ENCODE data around the gene FGFR2.

Gene FGFR2

DNA sequence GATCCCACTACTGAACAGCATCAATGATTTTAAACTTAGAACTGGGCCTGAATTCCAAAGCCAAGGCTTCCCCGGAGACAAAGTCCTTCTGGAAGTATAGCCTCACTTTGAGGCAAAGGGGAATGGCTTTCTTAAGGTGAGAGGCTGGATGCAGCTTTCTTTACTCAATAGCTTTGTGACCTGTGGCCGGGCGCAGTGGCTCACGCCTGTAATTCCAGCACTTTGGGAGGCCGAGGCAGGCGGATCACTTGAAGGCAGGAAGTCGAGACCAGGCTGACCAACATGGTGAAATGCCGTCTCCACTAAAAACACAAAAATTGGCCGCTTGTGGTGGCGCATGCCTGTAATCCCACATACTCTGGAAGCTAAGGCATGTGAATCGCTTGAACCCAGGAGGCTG lies 3.2 kb upstream of the FGFR2 start:
- no peak for DNase-seq (ENCODE audit: low read depth)
- H3K4me3 ChIP-seq (ENCODE audit: low read depth, low read length): no peak overlapping the region
- TF ChIP-seq, protein P1, sequence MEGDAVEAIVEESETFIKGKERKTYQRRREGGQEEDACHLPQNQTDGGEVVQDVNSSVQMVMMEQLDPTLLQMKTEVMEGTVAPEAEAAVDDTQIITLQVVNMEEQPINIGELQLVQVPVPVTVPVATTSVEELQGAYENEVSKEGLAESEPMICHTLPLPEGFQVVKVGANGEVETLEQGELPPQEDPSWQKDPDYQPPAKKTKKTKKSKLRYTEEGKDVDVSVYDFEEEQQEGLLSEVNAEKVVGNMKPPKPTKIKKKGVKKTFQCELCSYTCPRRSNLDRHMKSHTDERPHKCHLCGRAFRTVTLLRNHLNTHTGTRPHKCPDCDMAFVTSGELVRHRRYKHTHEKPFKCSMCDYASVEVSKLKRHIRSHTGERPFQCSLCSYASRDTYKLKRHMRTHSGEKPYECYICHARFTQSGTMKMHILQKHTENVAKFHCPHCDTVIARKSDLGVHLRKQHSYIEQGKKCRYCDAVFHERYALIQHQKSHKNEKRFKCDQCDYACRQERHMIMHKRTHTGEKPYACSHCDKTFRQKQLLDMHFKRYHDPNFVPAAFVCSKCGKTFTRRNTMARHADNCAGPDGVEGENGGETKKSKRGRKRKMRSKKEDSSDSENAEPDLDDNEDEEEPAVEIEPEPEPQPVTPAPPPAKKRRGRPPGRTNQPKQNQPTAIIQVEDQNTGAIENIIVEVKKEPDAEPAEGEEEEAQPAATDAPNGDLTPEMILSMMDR (IDR thresholded peaks at IDR 0.05; ENCODE audit: low read depth, low read length, missing control alignments): no peak

DNA sequence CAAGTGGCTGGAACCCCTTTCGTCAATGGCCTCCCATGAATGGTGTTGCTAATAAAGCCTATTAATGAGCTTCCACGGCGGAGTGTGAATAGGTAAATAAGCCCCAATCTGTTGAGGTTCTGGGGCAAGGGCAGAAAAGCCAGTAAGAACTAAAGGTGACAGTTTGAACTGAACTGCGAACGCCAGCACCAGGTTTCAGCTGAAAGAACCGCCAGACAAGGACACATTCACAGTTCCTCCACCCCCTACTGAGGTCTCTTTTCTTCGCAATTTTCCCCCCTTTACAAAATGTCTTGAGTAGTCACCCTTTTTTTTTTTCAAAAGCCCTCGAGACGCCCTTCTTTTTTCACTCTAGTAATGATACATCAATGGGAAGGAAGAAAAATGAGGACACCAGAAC lies 2.4 kb upstream of the FGFR2 start:
- no peak overlapping the region for H3K4me3 ChIP-seq (ENCODE audit: low read depth, low read length)
- no peak for DNase-seq (ENCODE audit: low read depth)
- TF ChIP-seq, protein P1 (IDR thresholded peaks at IDR 0.05; ENCODE audit: low read depth, low read length, missing control alignments): no peak

DNA sequence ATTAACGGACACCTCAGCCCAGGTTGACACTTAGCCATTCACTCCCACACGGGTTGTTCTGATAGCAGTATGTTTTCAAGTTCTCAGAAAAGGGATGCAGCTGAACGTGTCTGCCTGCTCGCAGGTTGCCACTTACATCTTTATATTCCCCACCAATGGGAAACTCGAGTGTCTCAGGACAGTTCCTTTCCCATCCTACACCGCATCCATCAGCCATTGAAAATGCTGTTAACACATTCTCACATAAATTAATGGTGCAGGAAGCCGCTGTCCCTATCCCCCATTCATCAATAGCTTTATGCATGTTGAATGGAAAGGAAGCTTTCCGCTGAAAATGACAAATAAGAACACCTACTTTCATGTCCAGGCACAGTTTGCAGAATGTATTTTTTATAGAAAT lies 1.7 kb upstream of the FGFR2 start:
- DNase-seq (ENCODE audit: low read depth): no peak
- no peak overlapping the region for H3K4me3 ChIP-seq (ENCODE audit: low read depth, low read length)
- TF ChIP-seq, protein P1 (IDR thresholded peaks at IDR 0.05; ENCODE audit: low read depth, low read length, missing control alignments): no peak

DNA sequence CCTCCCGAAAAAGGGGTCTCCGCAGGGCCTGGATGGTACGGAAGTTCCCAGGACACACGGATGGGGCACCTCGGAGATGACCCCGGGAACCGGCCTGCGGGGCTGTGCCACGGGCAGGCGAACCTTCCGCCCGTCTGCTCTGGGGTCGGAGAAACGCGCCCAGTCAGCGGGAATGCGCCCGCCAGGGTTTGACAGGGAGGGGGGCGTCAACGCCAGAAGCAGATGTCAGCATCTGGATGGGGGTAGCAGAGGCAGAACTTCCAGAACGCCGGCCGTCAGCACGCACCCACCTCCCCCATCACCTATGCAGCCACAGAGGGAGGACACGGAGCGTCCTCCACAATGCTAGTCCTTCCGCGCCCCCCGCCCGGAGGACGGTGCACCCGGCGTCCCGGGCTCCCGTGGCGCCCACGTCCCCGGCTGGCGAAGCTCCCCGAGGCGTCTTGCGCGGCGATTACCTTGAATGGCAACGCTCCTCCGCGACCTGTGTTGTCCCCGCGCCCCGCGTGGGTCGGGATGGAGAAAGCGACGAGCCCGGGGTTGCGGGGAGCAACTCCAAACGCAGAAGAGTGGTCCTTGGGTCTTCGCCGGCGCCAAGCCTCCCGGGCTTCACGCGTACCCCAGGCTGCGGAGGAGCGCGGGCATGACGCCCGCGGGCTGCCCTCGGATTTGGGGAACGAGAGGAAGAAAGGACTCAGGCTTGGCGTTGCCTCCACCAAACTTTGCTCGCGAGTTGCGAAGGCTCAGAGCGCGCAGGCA lies 561 bp downstream of the FGFR2 start:
- H3K4me3 ChIP-seq (ENCODE audit: low read depth, low read length): no peak overlapping the region
- DNase-seq (ENCODE audit: low read depth): no peak
- TF ChIP-seq, protein P1 (IDR thresholded peaks at IDR 0.05; ENCODE audit: low read depth, low read length, missing control alignments): no peak

DNA sequence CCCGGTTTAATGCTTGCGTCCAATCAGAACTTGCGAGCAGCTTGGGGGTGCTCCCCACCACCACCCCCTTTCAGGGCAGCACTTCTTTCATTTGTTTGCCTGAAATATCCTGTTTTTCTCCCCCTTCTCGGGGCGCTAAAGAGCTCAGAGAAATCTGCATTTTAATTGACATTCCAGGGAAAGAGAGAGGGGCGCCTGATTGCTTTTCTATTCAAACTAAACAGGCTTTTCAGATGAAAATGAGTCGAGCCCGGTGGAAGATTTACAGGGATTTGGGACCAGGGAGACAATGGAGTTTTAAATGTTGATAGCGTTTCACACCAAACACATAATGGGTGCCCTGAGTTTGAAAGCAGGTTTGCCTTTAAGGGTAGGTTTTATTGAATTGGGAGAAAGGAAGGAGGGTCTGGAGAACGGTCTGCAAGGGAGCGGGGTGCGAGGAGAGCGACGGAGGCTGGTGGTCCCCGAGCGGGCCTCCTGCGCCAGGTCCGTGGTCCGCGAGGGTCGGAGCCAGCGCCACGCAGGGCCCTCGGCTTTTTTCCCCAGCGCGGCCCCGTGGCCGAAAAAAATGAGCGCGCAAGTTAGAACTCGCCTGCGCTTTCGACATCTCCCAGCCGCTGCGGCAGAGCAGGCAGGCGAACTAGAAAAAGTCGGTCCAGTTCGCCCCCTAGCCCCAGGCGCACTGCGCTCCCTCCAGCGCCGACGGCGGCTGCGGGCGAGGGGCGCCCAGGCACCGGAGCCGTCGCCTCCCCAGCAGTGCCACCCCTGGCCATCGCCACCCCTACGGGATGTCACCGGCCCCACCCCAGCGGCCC lies 1.3 kb downstream of the FGFR2 start:
- H3K4me3 ChIP-seq (ENCODE audit: low read depth, low read length): no peak overlapping the region
- TF ChIP-seq, protein P1 (IDR thresholded peaks at IDR 0.05; ENCODE audit: low read depth, low read length, missing control alignments): no peak
- no peak for DNase-seq (ENCODE audit: low read depth)

DNA sequence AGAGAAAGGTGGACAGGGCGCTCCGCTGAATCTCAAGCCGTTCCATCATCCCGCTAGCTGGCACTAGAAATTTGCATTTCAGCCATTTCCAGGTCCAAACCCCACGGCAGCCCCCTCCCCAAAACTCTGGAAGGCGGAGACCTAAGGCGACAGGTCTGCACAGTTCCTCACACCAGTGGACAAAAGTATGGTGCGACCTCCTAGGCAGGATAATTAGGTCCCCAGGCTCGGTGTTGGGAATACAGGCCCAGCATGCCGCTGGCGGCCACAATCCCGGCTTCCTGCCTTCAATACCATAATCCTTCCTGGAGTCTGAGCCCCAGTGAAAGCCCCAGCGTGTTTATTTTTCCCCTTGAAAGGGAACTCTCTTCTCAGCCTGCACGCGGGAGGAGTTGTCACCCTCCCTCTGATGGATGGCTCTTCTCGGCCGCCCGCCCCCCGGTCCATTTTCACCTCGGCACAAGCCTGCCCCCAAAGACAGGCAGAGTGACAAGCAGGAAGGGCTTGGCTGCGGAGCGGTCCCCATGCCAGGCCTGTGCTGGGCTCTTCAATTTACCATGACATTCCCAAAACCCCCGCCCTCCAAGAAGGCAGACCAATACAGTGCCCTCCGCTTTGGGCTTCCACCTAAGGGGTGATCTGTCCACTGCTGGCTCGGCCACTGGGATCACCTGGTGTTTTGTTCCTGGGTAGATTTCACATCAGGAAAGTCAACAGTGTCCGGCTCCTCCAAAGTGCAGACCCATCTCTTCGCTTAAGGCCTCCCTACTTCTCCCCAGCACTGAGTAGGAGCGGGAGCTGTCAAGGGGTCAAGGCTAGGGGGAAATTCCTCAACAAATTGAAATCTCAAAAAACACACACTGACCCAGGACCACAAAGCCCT lies 2.2 kb downstream of the FGFR2 start:
- TF ChIP-seq, protein P1 (IDR thresholded peaks at IDR 0.05; ENCODE audit: low read depth, low read length, missing control alignments): no peak
- DNase-seq (ENCODE audit: low read depth): no peak
- no peak overlapping the region for H3K4me3 ChIP-seq (ENCODE audit: low read depth, low read length)

All from GM12864 (cell line).